Vagina (tissue), 2 donors: ENCODE data around the gene COMMD7. TPM values are rescaled to one million over a fixed set of nuclear protein-coding genes. Genes with fewer than 3 reads are reported as not detected.
"Not testable (repeated sequence)": the region's sequence is repeated elsewhere in the genome, so short reads cannot be mapped to it uniquely, and the experiment has no call there.

Experiments
- DNase-seq, 2 donors: peaks; one replicate each; pipeline ENCODE4 v3.0.0-alpha.2; 2017; ENCODE audit errors: extremely low spot score in 2 of 2
- H3K27ac ChIP-seq: fragments of 200-600 bp; sonication (generic); one replicate; pipeline ENCODE4 v1.5.1; 2019
- H3K27me3 ChIP-seq: fragments of 200-600 bp; sonication (generic); one replicate; pipeline ENCODE4 v1.5.1; 2019
- H3K36me3 ChIP-seq, 2 donors: fragments of 200-600 bp; sonication (generic); one replicate each; pipeline ENCODE4 v1.5.1; 2017 to 2019
- H3K4me1 ChIP-seq: fragments of 200-600 bp; sonication (generic); one replicate; pipeline ENCODE4 v1.5.1; 2019
- H3K4me3 ChIP-seq, 2 donors: fragments of 200-600 bp; sonication (generic); 1 replicate in 1 of 2; 2 replicates in 1 of 2; pipeline ENCODE4 v1.5.1; 2016 to 2019
- H3K9me3 ChIP-seq: fragments of 200-600 bp; sonication (generic); one replicate; pipeline ENCODE4 v1.5.1; 2019
- POLR2A ChIP-seq, 2 donors: fragments of 450-650 bp; IDR thresholded peaks; one replicate each; pipeline ENCODE4 v1.6.1; 2017; ENCODE audit warnings: antibody characterized with exemption in 2 of 2, mild to moderate bottlenecking in 2 of 2, moderate library complexity in 2 of 2
- POLR2AphosphoS5 ChIP-seq, 2 donors: sonication (generic); formaldehyde crosslinking; IDR thresholded peaks; one replicate each; pipeline ENCODE4 v1.9.0; 2017; ENCODE audit warnings: antibody characterized with exemption in 2 of 2, mild to moderate bottlenecking in 2 of 2, low read depth in 1 of 2; ENCODE audit not compliant: insufficient read depth in 1 of 2
- intact Hi-C: fragments of 100-400 bp; cut with DNase I; formaldehyde crosslinking; loops from one replicate; pipeline ENCODE4 v1.15.1; 2023
- total RNA-seq: library from RNA; depleted of rRNA; stranded (reverse); fragments of >200 nt; gene quantifications from one replicate; pipeline ENCODE4 v1.2.3, GENCODE V29; 2016
- TF ChIP-seq, protein P1 (sequence below), 3 experiments: fragments of 450-650 bp in 2 of 3; fragments of 200-600 bp in 1 of 3; sonication (generic) in 1 of 3; IDR thresholded peaks; one replicate each; pipeline ENCODE4 v1.5.1; 2017 to 2019; ENCODE audit warnings: antibody characterized with exemption in 3 of 3, mild to moderate bottlenecking in 2 of 3, moderate library complexity in 2 of 3

COMMD7 gene
- total RNA-seq, 1 donor from 2014 or later, result 28.7 TPM

DNA sequence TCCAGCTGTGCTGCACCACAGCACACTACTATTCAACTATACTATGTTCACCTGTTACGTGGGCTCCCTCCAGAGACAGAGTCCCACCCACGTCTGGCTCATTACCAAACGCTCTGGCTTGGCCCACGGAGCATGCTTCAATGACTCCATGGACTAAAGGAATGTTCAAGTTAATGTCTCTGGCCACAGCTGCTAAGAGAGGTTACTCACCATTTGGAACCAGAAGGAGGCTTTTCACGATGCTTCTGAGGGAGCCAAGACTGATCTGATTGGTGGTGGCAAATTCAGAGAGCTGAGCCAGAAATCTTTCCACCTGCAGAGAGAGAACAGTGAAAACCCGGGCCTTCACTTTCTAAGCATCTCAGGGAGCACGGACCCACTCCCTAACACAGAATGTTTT is 15.6 kb downstream of the COMMD7 start:
- H3K4me1 ChIP-seq, result peaks cover 14% of the 10 kb centered on the region
- H3K27ac ChIP-seq, result no peak overlapping the region
- no peaks in the 10 kb centered on the region for H3K27me3 ChIP-seq
- TF ChIP-seq, protein P1, sequence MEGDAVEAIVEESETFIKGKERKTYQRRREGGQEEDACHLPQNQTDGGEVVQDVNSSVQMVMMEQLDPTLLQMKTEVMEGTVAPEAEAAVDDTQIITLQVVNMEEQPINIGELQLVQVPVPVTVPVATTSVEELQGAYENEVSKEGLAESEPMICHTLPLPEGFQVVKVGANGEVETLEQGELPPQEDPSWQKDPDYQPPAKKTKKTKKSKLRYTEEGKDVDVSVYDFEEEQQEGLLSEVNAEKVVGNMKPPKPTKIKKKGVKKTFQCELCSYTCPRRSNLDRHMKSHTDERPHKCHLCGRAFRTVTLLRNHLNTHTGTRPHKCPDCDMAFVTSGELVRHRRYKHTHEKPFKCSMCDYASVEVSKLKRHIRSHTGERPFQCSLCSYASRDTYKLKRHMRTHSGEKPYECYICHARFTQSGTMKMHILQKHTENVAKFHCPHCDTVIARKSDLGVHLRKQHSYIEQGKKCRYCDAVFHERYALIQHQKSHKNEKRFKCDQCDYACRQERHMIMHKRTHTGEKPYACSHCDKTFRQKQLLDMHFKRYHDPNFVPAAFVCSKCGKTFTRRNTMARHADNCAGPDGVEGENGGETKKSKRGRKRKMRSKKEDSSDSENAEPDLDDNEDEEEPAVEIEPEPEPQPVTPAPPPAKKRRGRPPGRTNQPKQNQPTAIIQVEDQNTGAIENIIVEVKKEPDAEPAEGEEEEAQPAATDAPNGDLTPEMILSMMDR (IDR thresholded peaks at IDR 0.05), result no peak
- TF ChIP-seq POLR2A (IDR thresholded peaks at IDR 0.05) (no peak), POLR2AphosphoS5 (IDR thresholded peaks at IDR 0.05; ENCODE audit: insufficient read depth in 1 of 2, low read depth in 1 of 2) (no peak)
- no peak for DNase-seq
- H3K36me3 ChIP-seq, result peaks cover 0 to 27% of the 10 kb centered on the region in 2 donors
- intact Hi-C loops, result no loop called here
- H3K4me3 ChIP-seq, result no peak overlapping the region
- H3K9me3 ChIP-seq, result no peaks in the 10 kb centered on the region

DNA sequence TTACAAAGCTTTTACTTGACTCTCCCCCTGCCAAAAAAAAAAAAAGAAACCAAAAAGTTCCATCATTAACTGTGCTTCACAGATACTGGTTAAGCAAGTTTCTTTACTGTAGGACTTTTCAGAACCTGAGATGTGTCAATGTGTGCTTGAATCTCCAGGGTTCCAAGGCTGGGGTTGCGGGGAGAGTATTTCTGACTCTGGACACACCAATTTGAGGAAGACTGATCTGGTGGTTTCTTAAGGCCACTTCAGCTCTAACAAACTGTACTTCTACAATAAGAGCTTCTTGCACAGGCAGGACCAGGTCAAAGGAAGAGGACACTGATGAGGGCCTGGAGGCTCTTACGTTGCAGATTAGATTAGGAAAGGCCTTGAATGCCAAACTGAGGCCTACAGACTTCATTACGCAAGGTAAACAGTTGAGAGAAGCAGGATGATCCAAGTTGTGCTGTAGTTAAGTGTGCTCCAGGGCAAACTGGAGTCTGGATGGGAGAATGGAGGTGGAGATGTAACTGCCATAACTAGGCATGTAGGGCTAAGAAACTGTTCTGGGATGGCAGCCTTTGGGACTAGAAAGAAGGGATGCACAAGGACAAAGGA is 24.4 kb downstream of the COMMD7 start:
- H3K36me3 ChIP-seq, result peaks cover 0 to 8% of the 10 kb centered on the region in 2 donors
- intact Hi-C loops, result no loop called here

DNA sequence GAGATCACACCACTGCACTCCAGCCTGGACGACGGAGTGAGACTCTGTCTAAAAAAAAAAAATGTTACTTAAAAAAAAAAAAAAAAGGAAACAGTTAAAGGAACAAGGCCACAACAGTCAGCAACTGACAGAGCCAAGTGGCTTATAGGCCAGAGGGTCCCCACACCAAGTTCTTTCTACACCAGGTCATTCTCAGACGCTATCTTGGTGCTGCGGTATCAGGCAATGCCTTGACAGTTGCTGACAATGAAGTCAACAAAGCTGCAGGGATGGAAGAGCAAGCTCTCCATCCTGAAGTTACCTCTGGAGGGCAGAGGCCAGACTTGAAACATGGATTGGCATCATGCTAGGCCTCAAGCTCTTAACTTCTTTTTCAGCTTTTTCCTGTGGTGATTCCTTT is 31.9 kb downstream of the COMMD7 start:
- Histone ChIP-seq H3K9me3 (no peaks in the 10 kb centered on the region), H3K4me3 (no peak overlapping the region), H3K4me1 (no peaks in the 10 kb centered on the region), H3K27me3 (no peaks in the 10 kb centered on the region), H3K27ac (no peak overlapping the region), H3K36me3 (no peaks in the 10 kb centered on the region)
- no peak for TF ChIP-seq POLR2AphosphoS5 (IDR thresholded peaks at IDR 0.05; ENCODE audit: insufficient read depth in 1 of 2, low read depth in 1 of 2)
- TF ChIP-seq, protein P1 (IDR thresholded peaks at IDR 0.05), result no peak
- TF ChIP-seq POLR2A (IDR thresholded peaks at IDR 0.05), result no peak
- intact Hi-C loops, result no loop called here
- no peak for DNase-seq

More for the DNA sequence above, 24.4 kb downstream of the COMMD7 start:
- H3K9me3 ChIP-seq, result no peaks in the 10 kb centered on the region
- DNase-seq, result no peak
- no peaks in the 10 kb centered on the region for H3K4me1 ChIP-seq
- H3K4me3 ChIP-seq, result no peak overlapping the region
- H3K27ac ChIP-seq, result no peak overlapping the region
- TF ChIP-seq POLR2AphosphoS5 (IDR thresholded peaks at IDR 0.05; ENCODE audit: insufficient read depth in 1 of 2, low read depth in 1 of 2), result no peak
- H3K27me3 ChIP-seq, result no peaks in the 10 kb centered on the region

DNA sequence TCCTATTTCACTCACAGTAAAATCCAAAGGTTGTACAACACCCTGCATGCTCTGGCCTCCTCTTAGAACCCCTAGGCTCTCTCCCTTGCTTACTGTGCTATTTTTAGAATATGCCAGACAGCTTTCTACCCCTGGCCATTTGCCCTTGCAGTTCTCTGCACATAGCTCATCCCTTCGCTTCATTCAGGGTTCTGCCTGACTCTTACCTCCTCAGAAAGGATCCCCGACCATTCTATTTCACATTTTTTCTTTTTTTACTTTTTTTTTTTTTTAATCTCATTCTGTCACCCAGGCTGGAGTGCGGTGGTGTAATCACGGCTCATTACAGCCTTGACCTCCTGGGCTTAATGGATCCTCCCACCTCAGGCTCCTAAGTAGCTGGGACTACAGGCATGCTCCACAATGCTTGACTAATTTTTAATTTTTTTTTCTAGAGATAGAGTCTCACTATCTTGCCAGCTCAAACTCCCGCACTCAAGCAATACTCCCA is 33.6 kb downstream of the COMMD7 start:
- no peaks in the 10 kb centered on the region for H3K9me3 ChIP-seq
- TF ChIP-seq POLR2A (IDR thresholded peaks at IDR 0.05) (no peak), POLR2AphosphoS5 (IDR thresholded peaks at IDR 0.05; ENCODE audit: insufficient read depth in 1 of 2, low read depth in 1 of 2) (no peak)
- TF ChIP-seq, protein P1 (IDR thresholded peaks at IDR 0.05), result no peak
- intact Hi-C loops, result no loop called here
- peaks cover 0 to 11% of the 10 kb centered on the region in 2 donors for H3K36me3 ChIP-seq
- no peaks in the 10 kb centered on the region for H3K27me3 ChIP-seq
- no peak overlapping the region for H3K4me3 ChIP-seq
- no peak for DNase-seq
- H3K27ac ChIP-seq, result no peak overlapping the region
- no peaks in the 10 kb centered on the region for H3K4me1 ChIP-seq

DNA sequence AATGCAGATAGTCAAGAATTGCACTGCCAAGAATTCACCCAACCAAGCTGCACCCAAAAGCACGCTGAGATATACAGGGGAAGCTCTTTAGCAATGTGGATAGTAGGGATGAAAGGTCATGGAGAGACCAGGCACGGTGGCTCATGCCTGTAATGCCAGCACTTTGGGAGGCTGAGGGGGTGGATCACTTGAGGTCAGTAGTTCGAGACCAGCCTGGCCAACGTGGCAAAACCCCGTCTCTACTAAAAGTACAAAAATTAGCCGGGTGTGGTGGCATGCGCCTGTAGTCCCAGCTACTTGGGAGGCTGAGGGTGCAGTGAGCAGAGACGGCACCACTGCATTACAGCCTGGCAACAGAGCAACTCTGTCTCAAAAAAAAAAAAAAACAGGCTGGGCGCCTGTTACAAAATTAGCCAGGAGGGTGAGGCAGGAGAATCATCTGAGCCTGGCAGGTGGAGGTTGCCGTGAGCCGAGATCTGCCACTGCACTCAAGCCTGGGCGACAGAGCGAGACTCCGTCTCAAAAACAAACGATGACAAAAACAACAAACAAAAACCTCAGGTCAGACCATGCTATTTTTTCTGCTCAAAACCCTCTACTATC is 34.1 kb downstream of the COMMD7 start:
- H3K4me1 ChIP-seq, H3K27me3 ChIP-seq, intact Hi-C loops, H3K27ac ChIP-seq, H3K4me3 ChIP-seq, DNase-seq, H3K9me3 ChIP-seq: not testable (repeated sequence)
- peaks cover 0 to 17% of the 10 kb centered on the region in 2 donors for H3K36me3 ChIP-seq
